GM18505 (cell line): Measurements from ENCODE around the gene TM2D3.

Experiments
- ATAC-seq: cut with Tn5 transposase; IDR thresholded peaks from one replicate; pipeline ENCODE4 v1.9.1; 2021; ENCODE audit not compliant: unreplicated experiment
- POLR2A ChIP-seq: IDR thresholded peaks from 4 replicates; pipeline ENCODE4 v1.6.1; 2011; ENCODE audit warnings: borderline replicate concordance; ENCODE audit not compliant: insufficient read depth, insufficient read length; ENCODE audit errors: extremely low read depth

TM2D3 gene

GRCh38 chr15:101652098-101652785 is at the start of gene TM2D3:
Gene TM2D3 (minus strand): TSS chr15:101652381. CDS start chr15:101652361, 20 bp downstream.
- peak; percentile 95 for TF ChIP-seq POLR2A
- ATAC-seq, result peak; percentile 86

- no peak for TF ChIP-seq POLR2A
- ATAC-seq, result no peak
Observed at GRCh38 chr15:101698314-101698713, 46.1 kb upstream of the TM2D3 start.

GRCh38 chr15:101697488-101697887 is 45.3 kb upstream of the TM2D3 start:
- no peak for ATAC-seq
- no peak for TF ChIP-seq POLR2A

GRCh38 chr15:101696829-101697228 is 44.6 kb upstream of the TM2D3 start:
- TF ChIP-seq POLR2A, result no peak
- ATAC-seq, result no peak

- ATAC-seq, result no peak
- no peak for TF ChIP-seq POLR2A
Observed at GRCh38 chr15:101694261-101694660, 42.1 kb upstream of the TM2D3 start.

- TF ChIP-seq POLR2A, result no peak
- ATAC-seq, result no peak
Observed at GRCh38 chr15:101692801-101693598, 40.8 kb upstream of the TM2D3 start.

GRCh38 chr15:101689901-101690300 is 37.7 kb upstream of the TM2D3 start:
- TF ChIP-seq POLR2A, result no peak
- ATAC-seq, result no peak

- no peak for TF ChIP-seq POLR2A
- no peak for ATAC-seq
Observed at GRCh38 chr15:101686718-101687117, 34.5 kb upstream of the TM2D3 start.

- TF ChIP-seq POLR2A, result no peak
- no peak for ATAC-seq
Observed at GRCh38 chr15:101684877-101685276, 32.7 kb upstream of the TM2D3 start.

- no peak for ATAC-seq
- TF ChIP-seq POLR2A, result no peak
Observed at GRCh38 chr15:101684384-101684783, 32.2 kb upstream of the TM2D3 start.

GRCh38 chr15:101679806-101680205 is 27.6 kb upstream of the TM2D3 start:
- no peak for ATAC-seq
- no peak for TF ChIP-seq POLR2A

GRCh38 chr15:101676921-101677329 is 24.7 kb upstream of the TM2D3 start:
- no peak for ATAC-seq
- no peak for TF ChIP-seq POLR2A

GRCh38 chr15:101675796-101676582 is 23.8 kb upstream of the TM2D3 start:
- no peak for ATAC-seq
- peak; percentile 44 for TF ChIP-seq POLR2A

- no peak for ATAC-seq
Observed at GRCh38 chr15:101675015-101675414, 22.8 kb upstream of the TM2D3 start.

GRCh38 chr15:101672298-101672697 is 20.1 kb upstream of the TM2D3 start:
- no peak for TF ChIP-seq POLR2A
- ATAC-seq, result no peak

More at GRCh38 chr15:101675015-101675414, 22.8 kb upstream of the TM2D3 start:
- TF ChIP-seq POLR2A, result no peak
